Brain microvascular endothelial cell (primary cell): Measurements from ENCODE around the gene TNFAIP2.
"Not testable (repeated sequence)": the region's sequence is repeated elsewhere in the genome, so short reads cannot be mapped to it uniquely, and the experiment has no call there.

Source experiments
- DNase-seq: peaks from one replicate; pipeline ENCODE4 v3.0.0-alpha.2; 2020
- H3K27ac ChIP-seq: fragments of 250-450 bp; sonication (Bioruptor Pico); 2 replicates; pipeline ENCODE4 v1.5.1; 2020; ENCODE audit warnings: mild to moderate bottlenecking, moderate library complexity
- H3K27me3 ChIP-seq: fragments of 250-450 bp; sonication (Bioruptor Pico); replicated peaks from 2 replicates; pipeline ENCODE4 v1.5.1; 2020; ENCODE audit warnings: mild to moderate bottlenecking
- H3K36me3 ChIP-seq: fragments of 250-450 bp; sonication (Bioruptor Pico); replicated peaks from 2 replicates; pipeline ENCODE4 v1.5.1; 2020; ENCODE audit warnings: mild to moderate bottlenecking
- H3K4me3 ChIP-seq: 2 replicates; pipeline ENCODE4 v1.5.1; 2011; ENCODE audit warnings: low read depth, mild to moderate bottlenecking, control low read depth, low read length, moderate library complexity
- CTCF ChIP-seq: IDR thresholded peaks from 2 replicates; pipeline ENCODE4 v1.5.1; 2011; ENCODE audit warnings: low read depth, mild to moderate bottlenecking, moderate library complexity, low read length, control low read depth, inconsistent platforms; ENCODE audit errors: missing control alignments
- in situ Hi-C: cut with HindIII; loops from 2 replicates; pipeline ENCODE4 v1.10.0; 2017; ENCODE audit warnings: low sequenced_read_pairs, low pct_ligation_motif_present

TNFAIP2 gene

DNA sequence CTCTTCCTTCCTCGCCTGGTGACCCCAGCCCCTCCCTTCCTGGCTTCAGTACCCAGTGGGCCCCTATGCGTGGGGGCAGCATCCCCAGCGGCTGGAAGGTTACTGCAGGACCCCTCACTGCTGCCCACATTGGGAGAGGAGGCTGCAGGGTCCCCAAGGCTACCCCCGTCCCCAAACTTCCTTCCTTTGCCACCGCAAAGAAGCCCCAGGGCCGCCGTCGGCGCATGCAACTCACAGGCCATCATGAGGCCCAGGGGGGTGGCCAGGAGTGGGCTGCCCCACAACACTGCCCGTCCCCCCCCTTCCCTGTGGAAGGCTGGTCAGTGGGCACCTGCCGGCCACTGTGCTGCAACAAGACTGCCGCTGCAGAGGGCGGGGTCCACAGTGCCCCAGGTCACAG lies 9.5 kb upstream of the TNFAIP2 start:
- H3K4me3 ChIP-seq, result no peak overlapping the region
- in situ Hi-C loops, result no loop called here
- no peaks in the 10 kb centered on the region for H3K36me3 ChIP-seq
- no peak for TF ChIP-seq CTCF
- no peak overlapping the region for H3K27ac ChIP-seq
- no peak for DNase-seq
- H3K27me3 ChIP-seq, result no peaks in the 10 kb centered on the region

GRCh38 chr14:103115086-103115679 lies 8.1 kb upstream of the TNFAIP2 start:
- in situ Hi-C loops, H3K4me3 ChIP-seq, H3K27ac ChIP-seq, DNase-seq, H3K27me3 ChIP-seq, H3K36me3 ChIP-seq: not testable (repeated sequence)

- DNase-seq, result no peak
- in situ Hi-C loops, result no loop called here
- no peak overlapping the region for H3K27ac ChIP-seq
- no peaks in the 10 kb centered on the region for H3K27me3 ChIP-seq
- no peak for TF ChIP-seq CTCF
- no peak overlapping the region for H3K4me3 ChIP-seq
- no peaks in the 10 kb centered on the region for H3K36me3 ChIP-seq
Measured at GRCh38 chr14:103115845-103116572, 7.3 kb upstream of the TNFAIP2 start.

DNA sequence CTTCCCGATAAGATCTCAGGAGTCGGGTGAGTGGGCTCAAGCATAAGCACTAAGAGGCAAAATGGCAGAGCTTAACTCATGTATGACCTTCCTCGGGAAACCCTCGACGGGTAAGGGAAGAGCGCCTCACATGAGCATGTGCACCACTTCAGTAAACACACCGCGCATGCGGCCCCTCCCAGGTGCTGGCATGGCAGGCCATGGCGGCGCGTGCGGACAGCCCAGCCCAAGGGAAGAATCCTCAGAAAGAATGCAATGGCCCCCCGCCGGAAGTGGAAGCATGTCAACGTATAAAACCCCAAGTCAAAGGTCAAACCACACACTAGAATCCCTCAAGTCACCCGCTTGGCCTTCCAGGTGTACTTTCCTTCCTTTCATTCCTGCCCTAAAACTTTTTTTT lies 6.6 kb upstream of the TNFAIP2 start:
- TF ChIP-seq CTCF, result no peak
- no peak for DNase-seq
- in situ Hi-C loops, result no loop called here
- Histone ChIP-seq H3K4me3 (no peak overlapping the region), H3K36me3 (no peaks in the 10 kb centered on the region), H3K27ac (no peak overlapping the region), H3K27me3 (no peaks in the 10 kb centered on the region)

- DNase-seq, H3K27ac ChIP-seq, in situ Hi-C loops, H3K36me3 ChIP-seq, H3K27me3 ChIP-seq, H3K4me3 ChIP-seq: not testable (repeated sequence)
Measured at GRCh38 chr14:103117499-103117898, 5.8 kb upstream of the TNFAIP2 start.

GRCh38 chr14:103118018-103118662 lies 5.1 kb upstream of the TNFAIP2 start:
- no peaks in the 10 kb centered on the region for H3K36me3 ChIP-seq
- in situ Hi-C loops, result no loop called here
- H3K27ac ChIP-seq, result no peak overlapping the region
- no peak for DNase-seq
- no peak for TF ChIP-seq CTCF
- H3K4me3 ChIP-seq, result no peak overlapping the region
- H3K27me3 ChIP-seq, result no peaks in the 10 kb centered on the region
